GM19395 (cell line): Measurements from ENCODE around the gene PKLR.
"Not testable (repeated sequence)": the region's sequence is repeated elsewhere in the genome, so short reads cannot be mapped to it uniquely, and the experiment has no call there.

Source experiments
- ATAC-seq: cut with Tn5 transposase; IDR thresholded peaks from one replicate; pipeline ENCODE4 v1.9.1; 2021; ENCODE audit warnings: mild to moderate bottlenecking, moderate library complexity; ENCODE audit not compliant: unreplicated experiment

The PKLR gene

DNA sequence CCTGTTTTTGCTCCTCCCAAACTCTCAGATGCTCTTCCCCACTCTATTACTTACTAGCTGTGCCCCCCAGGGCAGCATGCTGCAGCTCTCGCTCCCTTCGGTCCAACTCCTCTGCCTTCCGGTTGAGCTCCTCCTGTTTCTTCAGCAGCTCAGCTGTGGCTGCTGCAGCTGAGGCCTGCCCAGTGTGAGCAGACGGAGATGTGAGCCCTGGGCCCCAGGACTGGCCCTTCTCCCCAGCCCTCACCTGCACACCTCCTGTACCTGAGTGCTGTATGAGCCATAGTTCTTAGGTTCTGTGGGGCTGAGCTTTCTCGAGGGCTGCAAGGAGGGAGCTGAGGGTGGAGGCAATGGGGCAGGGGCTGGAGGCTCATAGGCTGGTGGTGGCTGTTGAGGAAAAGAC, 41.0 kb downstream of the PKLR start:
- ATAC-seq: no peak

DNA sequence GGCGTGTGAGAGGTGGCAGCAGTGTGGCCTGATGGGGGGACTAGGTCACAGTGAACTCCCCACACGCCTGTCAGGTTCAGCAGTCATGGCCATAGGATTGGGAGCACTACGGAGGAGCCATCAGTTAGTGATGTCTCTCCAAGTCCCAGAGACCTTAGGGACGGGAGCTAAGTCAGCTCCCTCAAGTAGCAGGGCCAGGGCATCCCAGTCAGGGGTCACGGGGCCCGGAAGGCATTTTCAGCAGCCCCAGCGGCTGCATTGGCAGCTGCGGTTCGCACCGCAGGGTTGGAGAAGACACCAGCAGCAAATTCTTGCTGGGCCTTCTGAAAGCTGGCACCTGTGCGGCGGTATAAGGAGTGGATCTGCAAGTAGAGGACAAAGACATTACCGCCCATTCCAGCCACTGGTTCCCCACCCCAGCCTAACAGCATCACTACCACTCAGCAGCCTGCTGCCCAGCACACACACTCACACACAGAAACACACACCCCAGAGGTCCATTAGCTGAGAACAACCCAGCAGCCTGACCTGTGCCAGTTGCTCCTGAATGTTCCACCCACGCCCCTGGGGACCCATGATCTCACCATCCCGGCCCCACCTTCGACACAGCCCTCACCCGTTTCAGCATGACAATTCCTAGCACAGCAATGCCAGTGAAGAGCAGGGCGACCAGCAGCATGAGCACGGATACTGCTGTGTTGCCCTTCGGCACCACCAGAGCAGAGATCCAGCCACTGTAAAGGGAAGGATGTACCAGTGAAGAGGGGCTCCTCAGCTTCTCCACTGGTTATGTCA, 45.0 kb downstream of the PKLR start:
- ATAC-seq: no peak

DNA sequence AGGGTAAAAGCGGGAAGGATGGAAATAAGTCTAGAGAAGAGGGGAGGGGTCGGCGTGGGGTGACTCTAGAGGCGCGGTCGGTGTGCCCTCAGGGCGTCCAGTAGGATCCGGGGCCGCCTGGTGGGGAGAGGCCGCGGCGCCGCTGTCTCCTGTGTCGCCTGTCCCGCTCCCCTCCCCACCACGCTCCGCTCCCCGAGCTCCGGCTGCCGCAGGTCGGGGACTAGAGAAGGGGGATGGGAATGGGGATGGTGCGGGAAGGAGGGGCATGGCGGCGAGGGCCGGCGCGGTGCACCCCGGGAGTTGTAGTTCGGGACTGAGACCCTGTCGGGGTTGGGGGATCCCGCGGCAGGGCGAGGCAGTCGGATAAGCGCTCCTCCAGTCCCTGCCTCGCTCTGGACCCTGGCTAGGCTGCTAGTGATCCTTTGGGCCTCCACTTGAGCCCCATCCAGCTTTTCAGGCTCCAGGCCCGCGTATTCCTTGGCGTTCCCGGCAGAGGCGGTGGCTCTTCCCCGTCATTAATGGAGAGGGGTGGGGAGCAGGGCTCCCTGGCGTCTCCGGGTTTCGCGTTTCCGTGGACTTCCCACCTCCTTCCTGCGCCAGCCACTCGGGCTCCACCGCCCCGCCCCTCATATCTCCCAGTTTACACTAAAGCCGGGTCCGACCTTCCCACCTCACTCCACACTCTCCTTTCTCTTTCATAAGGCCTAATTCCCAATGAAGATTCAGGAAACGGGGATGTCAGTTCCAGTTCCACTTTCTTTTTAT, 45.8 kb downstream of the PKLR start, which contains the start of gene ENTREP3:
ENTREP3 (minus strand) TSS at position 241 of the 765 bp plus-strand sequence. CDS start 606 bp downstream, outside the sequence.
- no peak for ATAC-seq

DNA sequence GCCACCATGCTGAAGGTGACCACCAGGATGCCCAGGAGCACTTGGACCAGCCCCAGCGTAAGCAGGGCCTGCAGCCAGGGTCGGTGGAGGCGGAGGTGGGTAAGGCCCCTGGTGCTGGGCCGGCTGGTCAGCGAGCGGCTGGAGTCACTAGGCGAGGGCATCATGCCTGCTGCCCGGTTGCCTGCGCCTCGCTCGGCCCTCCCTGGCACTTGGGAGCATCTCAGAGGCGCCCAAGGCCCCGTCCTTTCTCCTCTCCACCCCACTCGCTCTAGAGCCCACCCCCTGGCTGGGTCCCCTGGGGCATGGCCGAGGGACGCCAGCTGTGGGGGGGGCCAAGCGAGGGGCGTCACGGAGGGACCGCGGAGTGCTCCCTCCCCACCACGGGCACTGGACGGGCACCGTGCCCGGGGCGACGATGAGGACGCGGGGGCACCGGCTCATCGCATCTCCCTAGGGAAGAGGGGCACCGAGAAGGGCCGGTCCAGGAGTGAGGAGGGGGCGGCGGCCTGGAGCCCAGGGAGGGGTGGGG, 46.5 kb downstream of the PKLR start:
- no peak for ATAC-seq

DNA sequence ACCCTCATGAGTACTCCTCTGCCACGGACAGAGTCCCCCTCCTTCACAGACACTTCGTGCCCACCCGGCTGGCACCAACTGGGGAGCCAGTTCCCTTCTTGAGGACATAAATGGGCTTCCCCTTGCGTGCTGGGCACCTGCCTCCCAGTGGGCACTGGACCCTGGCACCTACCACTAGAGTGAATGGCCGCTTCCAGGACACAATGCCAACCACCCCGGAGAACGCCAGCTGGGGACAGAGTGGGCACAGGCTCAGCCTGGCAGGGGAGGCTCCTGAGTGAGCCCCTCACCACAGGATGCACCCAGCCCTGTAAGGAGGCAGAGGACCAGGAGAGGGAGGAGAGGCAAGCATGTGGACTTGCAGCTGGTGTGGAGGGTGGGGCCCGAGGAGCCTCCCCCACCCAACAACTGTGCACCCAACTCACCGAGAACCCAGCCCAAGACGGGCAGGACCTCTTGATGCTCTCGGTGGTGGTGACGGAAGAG, 47.0 kb downstream of the PKLR start:
- ATAC-seq: no peak

GRCh38 chr1:155253797-155254196, 47.4 kb downstream of the PKLR start:
- ATAC-seq: no peak

GRCh38 chr1:155253208-155253607, 48.0 kb downstream of the PKLR start:
- ATAC-seq: no peak

DNA sequence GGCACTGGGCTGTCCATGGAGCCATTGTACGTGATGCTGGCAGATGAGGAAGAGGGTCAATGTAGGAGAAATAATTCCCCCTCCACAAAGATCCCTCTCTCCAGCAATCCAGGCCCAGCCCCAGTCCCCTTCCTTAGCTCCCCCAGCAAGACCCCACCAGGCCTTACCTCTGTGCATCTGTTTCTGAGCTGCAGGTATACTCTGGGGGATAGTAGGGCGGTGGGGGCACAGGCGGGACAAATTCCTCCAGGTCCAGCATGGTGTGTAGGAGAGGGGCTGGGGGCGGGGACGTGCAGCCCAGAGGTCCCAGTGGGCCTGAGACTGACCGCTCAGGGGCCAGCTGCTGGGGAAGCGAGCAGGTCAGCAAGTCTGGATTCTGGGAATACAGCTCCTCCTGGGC, 49.7 kb downstream of the PKLR start:
- no peak for ATAC-seq

GRCh38 chr1:155250633-155251449, 50.4 kb downstream of the PKLR start:
- peak; percentile 83 for ATAC-seq

- ATAC-seq: peak; percentile 26
Observed at GRCh38 chr1:155250246-155250632, 51.0 kb downstream of the PKLR start.

- no peak for ATAC-seq
Observed at GRCh38 chr1:155247667-155248553, 53.3 kb downstream of the PKLR start.

GRCh38 chr1:155246796-155247195, 54.4 kb downstream of the PKLR start:
- ATAC-seq: not testable (repeated sequence)

- ATAC-seq: no peak
Observed at GRCh38 chr1:155245163-155245524, 56.1 kb downstream of the PKLR start.

DNA sequence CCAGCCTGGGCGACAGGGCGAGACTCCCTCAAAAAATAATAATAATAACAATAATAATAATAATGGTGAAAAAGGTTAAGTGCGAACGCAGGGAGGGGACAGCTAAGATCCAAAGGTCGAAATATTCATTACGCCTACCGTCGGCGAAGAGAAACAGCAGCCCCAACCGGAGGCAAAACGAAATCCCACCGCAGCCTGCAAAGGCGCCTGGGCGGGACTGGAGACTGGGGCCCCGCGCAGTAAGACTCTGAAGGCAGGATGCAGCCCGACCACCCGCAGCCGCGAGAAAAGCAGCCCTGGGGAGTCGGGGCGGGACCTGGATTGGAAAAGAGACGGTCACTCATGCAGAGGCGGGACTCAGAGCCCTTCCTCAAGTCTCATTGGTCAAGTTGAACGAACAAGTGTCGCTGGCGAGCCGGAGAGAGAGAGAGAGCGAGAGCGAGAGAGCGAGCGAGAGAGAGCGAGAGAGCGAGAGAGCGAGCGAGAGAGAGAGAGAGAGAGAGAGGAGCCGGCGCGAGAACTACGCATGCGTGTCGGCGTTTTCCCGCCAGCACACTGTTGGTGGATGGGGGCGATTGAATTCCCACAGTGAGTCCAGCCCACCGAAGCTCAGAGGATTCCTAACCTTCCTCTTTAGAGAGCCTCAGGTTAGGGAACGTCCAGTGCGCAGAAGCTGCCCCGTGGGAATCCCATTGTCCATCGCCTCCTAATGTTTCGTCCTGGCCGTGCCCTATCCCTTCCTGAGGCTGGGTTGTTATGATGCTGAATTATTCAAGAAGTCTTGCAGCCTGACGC, 56.7 kb downstream of the PKLR start:
- peak; percentile 83 for ATAC-seq

DNA sequence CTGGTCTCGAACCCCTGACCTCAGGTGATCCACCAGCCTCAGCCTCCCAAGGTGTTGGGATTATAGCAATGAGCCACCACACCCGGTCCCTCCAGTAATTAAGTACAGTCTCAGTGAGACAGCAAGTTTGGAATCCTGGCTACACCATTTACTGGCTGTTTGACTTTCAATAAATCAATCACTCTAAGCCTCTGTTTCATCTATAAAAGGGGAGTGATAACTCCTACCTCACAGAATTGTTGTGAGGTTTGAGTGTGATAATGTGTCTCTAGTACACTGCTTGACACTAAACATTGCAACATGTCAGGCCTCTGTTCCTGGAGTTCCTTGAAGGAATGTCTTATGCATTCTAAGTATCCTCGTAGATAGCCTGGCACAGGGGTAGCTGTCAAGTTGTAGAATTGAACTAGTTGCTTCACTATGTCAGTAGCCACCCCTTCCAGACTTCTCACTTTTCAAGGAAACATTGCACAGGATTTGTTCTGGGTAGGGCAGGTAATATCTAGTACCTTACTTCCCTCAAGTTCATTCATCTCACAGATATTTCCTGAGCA, 58.4 kb downstream of the PKLR start:
- no peak for ATAC-seq

GRCh38 chr1:155241841-155242264, 59.4 kb downstream of the PKLR start:
- no peak for ATAC-seq

GRCh38 chr1:155241069-155241679, 60.1 kb downstream of the PKLR start:
- no peak for ATAC-seq
